GM23338 (cell line): ENCODE measurements around the gene MTCL1. TPM values are rescaled to one million over a fixed set of nuclear protein-coding genes. Genes with fewer than 3 reads are reported as not detected.

Source experiments
- ATAC-seq: fragments of 200-7000 bp; cut with Tn5 transposase; 3 replicates; pipeline ENCODE4 v1.9.1; 2020
- DNase-seq: peaks from one replicate; pipeline ENCODE4 v3.0.0-alpha.2; 2015; ENCODE audit warnings: low spot score
- H2AFZ ChIP-seq: fragments of 200-600 bp; sonication (generic); 2 replicates; pipeline ENCODE4 v1.8.0; 2016; ENCODE audit warnings: antibody characterized with exemption, mild to moderate bottlenecking, moderate library complexity
- H3F3A ChIP-seq: fragments of 200-600 bp; sonication (generic); replicated peaks from 2 replicates; pipeline ENCODE4 v1.8.0; 2017; ENCODE audit warnings: antibody characterized with exemption, mixed run types, low read depth
- H3K27ac ChIP-seq: fragments of 200-600 bp; sonication (generic); 2 replicates; pipeline ENCODE4 v1.6.1; 2016; ENCODE audit warnings: low read depth
- H3K27me3 ChIP-seq: fragments of 200-600 bp; sonication (generic); 2 replicates; pipeline ENCODE4 v1.8.0; 2016; ENCODE audit warnings: mild to moderate bottlenecking, mixed run types, moderate library complexity; ENCODE audit not compliant: insufficient read depth
- H3K36me3 ChIP-seq: fragments of 200-600 bp; sonication (generic); 2 replicates; pipeline ENCODE4 v1.8.0; 2016; ENCODE audit warnings: mild to moderate bottlenecking; ENCODE audit not compliant: insufficient read depth
- H3K4me1 ChIP-seq: fragments of 200-600 bp; sonication (generic); 2 replicates; pipeline ENCODE4 v1.8.0; 2016; ENCODE audit warnings: mild to moderate bottlenecking, moderate library complexity; ENCODE audit not compliant: insufficient read depth
- H3K4me2 ChIP-seq: fragments of 200-600 bp; sonication (generic); 2 replicates; pipeline ENCODE4 v1.7.1; 2017; ENCODE audit warnings: mixed run types
- H3K4me3 ChIP-seq: fragments of 200-600 bp; sonication (generic); 2 replicates; pipeline ENCODE4 v1.6.1; 2016; ENCODE audit warnings: mixed run types
- H3K79me2 ChIP-seq: fragments of 200-600 bp; sonication (generic); replicated peaks from 2 replicates; pipeline ENCODE4 v1.8.0; 2017; ENCODE audit warnings: mild to moderate bottlenecking; ENCODE audit not compliant: insufficient read depth
- H3K9me2 ChIP-seq: fragments of 200-600 bp; sonication (generic); 2 replicates; pipeline ENCODE4 v1.8.0; 2017; ENCODE audit not compliant: insufficient read depth
- H4K20me1 ChIP-seq: fragments of 200-600 bp; sonication (generic); replicated peaks from 2 replicates; pipeline ENCODE4 v1.8.0; 2017; ENCODE audit warnings: mild to moderate bottlenecking; ENCODE audit not compliant: insufficient read depth
- H3K27ac Mint-ChIP-seq: 2 replicates; pipeline ENCODE4 v1.8.0; 2020; ENCODE audit warnings: inconsistent platforms, mild to moderate bottlenecking, moderate library complexity, mixed read lengths
- H3K27me3 Mint-ChIP-seq: 3 replicates; pipeline ENCODE4 v1.8.0; 2022; ENCODE audit warnings: low read depth, mild to moderate bottlenecking, moderate library complexity, mixed read lengths, inconsistent platforms; ENCODE audit not compliant: insufficient read depth, poor library complexity
- H3K36me3 Mint-ChIP-seq: 3 replicates; pipeline ENCODE4 v1.8.0; 2021; ENCODE audit warnings: low read depth, mild to moderate bottlenecking, inconsistent platforms, moderate library complexity, mixed read lengths
- H3K4me1 Mint-ChIP-seq: 3 replicates; pipeline ENCODE4 v1.8.0; 2020; ENCODE audit warnings: mild to moderate bottlenecking, inconsistent platforms, mixed read lengths
- H3K4me3 Mint-ChIP-seq: 3 replicates; pipeline ENCODE4 v1.8.0; 2021; ENCODE audit warnings: moderate library complexity, mild to moderate bottlenecking, inconsistent platforms, mixed read lengths
- H3K9me3 Mint-ChIP-seq: 3 replicates; pipeline ENCODE4 v1.8.0; 2020; ENCODE audit warnings: moderate library complexity, mild to moderate bottlenecking, inconsistent platforms, mixed read lengths
- EZH2 ChIP-seq: fragments of 200-600 bp; sonication (generic); IDR thresholded peaks from one replicate; pipeline ENCODE4 v1.8.0; 2017; ENCODE audit warnings: antibody characterized with exemption, mild to moderate bottlenecking, low read depth; ENCODE audit not compliant: unreplicated experiment
- EZH2phosphoT487 ChIP-seq: fragments of 200-600 bp; sonication (generic); IDR thresholded peaks from one replicate; pipeline ENCODE4 v1.8.1; 2018; ENCODE audit warnings: antibody characterized with exemption; ENCODE audit not compliant: unreplicated experiment
- JUNB ChIP-seq: IDR thresholded peaks from one replicate; pipeline ENCODE4 v1.6.1; 2016; ENCODE audit warnings: antibody characterized with exemption; ENCODE audit not compliant: unreplicated experiment
- NANOG ChIP-seq: IDR thresholded peaks from 2 replicates; pipeline ENCODE4 v1.6.1; 2016; ENCODE audit warnings: antibody characterized with exemption, borderline replicate concordance
- STAT1 ChIP-seq: IDR thresholded peaks from one replicate; pipeline ENCODE4 v1.6.1; 2016; ENCODE audit warnings: antibody characterized with exemption; ENCODE audit not compliant: unreplicated experiment
- ZNF114 ChIP-seq: fragments of 250-450 bp; sonication (Bioruptor Pico); IDR thresholded peaks from 2 replicates; pipeline ENCODE4 v1.5.0; 2020; ENCODE audit warnings: mild to moderate bottlenecking, moderate library complexity
- ZNF331 ChIP-seq: fragments of 250-450 bp; sonication (Bioruptor Pico); IDR thresholded peaks from 2 replicates; pipeline ENCODE4 v1.5.0; 2020; ENCODE audit warnings: low read depth, mild to moderate bottlenecking, moderate library complexity
- polyA plus RNA-seq: library from polyadenylated mRNA; unstranded; fragments of >200 nt; fragmentation: Nextera tagmentation; extraction: Ambion mirVana; gene quantifications from 2 replicates; pipeline ENCODE4 v1.2.1, GENCODE V29; 2016
- total RNA-seq: library from RNA; depleted of rRNA; stranded (reverse); fragments of >200 nt; shearing (Covaris generic); gene quantifications from 2 replicates; pipeline ENCODE4 v1.2.3, GENCODE V29; 2014
- TF ChIP-seq, protein P1 (sequence below): IDR thresholded peaks from 2 replicates; pipeline ENCODE4 v1.6.1; 2016; ENCODE audit warnings: antibody characterized with exemption
- TF ChIP-seq, protein P2 (sequence below), 2 experiments: fragments of 200-600 bp in 1 of 2; sonication (generic) in 1 of 2; conservative IDR thresholded peaks; 2 replicates each; pipeline versions ENCODE4 v1.5.1 to v1.6.1; 2016 to 2017; ENCODE audit warnings: antibody characterized with exemption in 2 of 2, low read depth in 2 of 2, mild to moderate bottlenecking in 2 of 2, moderate library complexity in 1 of 2
- TF ChIP-seq, protein P3 (sequence below): IDR thresholded peaks from one replicate; pipeline ENCODE4 v1.6.1; 2018; ENCODE audit warnings: antibody characterized with exemption; ENCODE audit not compliant: unreplicated experiment
- TF ChIP-seq, protein P4 (sequence below): fragments of 250-450 bp; sonication (Bioruptor Pico); IDR thresholded peaks from 2 replicates; pipeline ENCODE4 v1.5.0; 2020; ENCODE audit warnings: mild to moderate bottlenecking, moderate library complexity

MTCL1 gene
- total and polyA plus RNA-seq, 2 experiments from 2014 or later: 14.4 to 45.0 TPM

DNA sequence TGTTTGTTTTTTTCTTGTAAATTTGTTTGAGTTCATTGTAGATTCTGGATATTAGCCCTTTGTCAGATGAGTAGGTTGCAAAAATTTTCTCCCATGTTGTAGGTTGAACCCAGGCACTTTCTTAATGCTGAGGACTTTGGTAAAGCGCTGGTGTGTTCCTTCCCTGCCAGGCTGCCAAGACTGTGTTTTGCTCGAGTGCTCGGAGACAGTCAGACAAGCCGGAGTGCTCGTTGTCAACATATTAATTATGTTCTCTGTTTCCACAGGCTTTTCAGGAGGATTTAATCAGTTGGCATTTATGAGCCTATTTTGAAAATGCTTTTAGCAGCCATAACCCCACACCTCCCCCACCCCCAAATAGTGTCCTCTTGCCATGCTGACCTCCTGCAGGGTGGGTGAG, 6.4 kb downstream of the MTCL1 start (continued):
- TF ChIP-seq, protein P1, sequence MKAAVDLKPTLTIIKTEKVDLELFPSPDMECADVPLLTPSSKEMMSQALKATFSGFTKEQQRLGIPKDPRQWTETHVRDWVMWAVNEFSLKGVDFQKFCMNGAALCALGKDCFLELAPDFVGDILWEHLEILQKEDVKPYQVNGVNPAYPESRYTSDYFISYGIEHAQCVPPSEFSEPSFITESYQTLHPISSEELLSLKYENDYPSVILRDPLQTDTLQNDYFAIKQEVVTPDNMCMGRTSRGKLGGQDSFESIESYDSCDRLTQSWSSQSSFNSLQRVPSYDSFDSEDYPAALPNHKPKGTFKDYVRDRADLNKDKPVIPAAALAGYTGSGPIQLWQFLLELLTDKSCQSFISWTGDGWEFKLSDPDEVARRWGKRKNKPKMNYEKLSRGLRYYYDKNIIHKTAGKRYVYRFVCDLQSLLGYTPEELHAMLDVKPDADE: no peak
- TF ChIP-seq NANOG: no peak
- no peak for TF ChIP-seq EZH2phosphoT487
- TF ChIP-seq STAT1: no peak
- no peak for TF ChIP-seq EZH2

DNA sequence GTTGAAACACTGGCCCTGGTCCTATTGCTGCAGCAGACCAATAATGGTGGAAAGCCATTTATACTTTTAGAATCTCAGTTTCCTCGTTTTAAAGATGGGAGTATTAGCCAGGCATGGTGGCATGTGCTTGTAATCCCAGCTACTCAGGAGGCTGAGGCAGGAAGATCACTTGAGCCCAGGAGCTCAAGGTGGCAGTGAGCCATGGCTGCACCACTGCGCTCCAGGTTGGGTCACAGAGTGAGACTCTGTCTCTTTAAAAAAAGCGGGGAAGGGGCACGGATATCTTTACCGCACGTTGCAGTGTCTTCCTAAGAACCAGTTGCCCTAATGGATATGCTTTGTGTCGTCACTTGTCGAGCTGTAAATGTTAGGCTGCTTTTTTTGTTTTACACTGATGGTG, 8.3 kb downstream of the MTCL1 start:
- Mint-ChIP-seq H3K4me3 (no peak overlapping the region), H3K9me3 (peaks cover 6% of the 10 kb centered on the region), H3K27ac (no peak overlapping the region; the same call in 1 of the 2 replicates), H3K36me3 (peaks cover 55% of the 10 kb centered on the region), H3K4me1 (peaks cover 65% of the 10 kb centered on the region), H3K27me3 (peaks cover 9% of the 10 kb centered on the region)
- no peaks in the 10 kb centered on the region for H3K27me3 ChIP-seq
- DNase-seq (no peak), ATAC-seq (no peak)
- no peak overlapping the region for H3K4me2 ChIP-seq
- peaks cover 49% of the 10 kb centered on the region for H3K4me1 ChIP-seq
- no peak overlapping the region for H3K27ac ChIP-seq
- H4K20me1 ChIP-seq: no peaks in the 10 kb centered on the region
- peaks cover 80% of the 10 kb centered on the region for H3K79me2 ChIP-seq
- H3K36me3 ChIP-seq: no peaks in the 10 kb centered on the region; the same call in 1 of the 2 replicates
- no peak overlapping the region for H3K4me3 ChIP-seq
- 0 out of 2 replicates have a peak, but pooled peaks cover under 1% of the 10 kb centered on the region for H3F3A ChIP-seq
- H2AFZ ChIP-seq: no peak overlapping the region
- H3K9me2 ChIP-seq: no peaks in the 10 kb centered on the region
- TF ChIP-seq JUNB: no peak
- no peak for TF ChIP-seq NANOG
- TF ChIP-seq, protein P2, sequence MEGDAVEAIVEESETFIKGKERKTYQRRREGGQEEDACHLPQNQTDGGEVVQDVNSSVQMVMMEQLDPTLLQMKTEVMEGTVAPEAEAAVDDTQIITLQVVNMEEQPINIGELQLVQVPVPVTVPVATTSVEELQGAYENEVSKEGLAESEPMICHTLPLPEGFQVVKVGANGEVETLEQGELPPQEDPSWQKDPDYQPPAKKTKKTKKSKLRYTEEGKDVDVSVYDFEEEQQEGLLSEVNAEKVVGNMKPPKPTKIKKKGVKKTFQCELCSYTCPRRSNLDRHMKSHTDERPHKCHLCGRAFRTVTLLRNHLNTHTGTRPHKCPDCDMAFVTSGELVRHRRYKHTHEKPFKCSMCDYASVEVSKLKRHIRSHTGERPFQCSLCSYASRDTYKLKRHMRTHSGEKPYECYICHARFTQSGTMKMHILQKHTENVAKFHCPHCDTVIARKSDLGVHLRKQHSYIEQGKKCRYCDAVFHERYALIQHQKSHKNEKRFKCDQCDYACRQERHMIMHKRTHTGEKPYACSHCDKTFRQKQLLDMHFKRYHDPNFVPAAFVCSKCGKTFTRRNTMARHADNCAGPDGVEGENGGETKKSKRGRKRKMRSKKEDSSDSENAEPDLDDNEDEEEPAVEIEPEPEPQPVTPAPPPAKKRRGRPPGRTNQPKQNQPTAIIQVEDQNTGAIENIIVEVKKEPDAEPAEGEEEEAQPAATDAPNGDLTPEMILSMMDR (conservative IDR thresholded peaks at IDR 0.05; ENCODE audit: low read depth in 2 of 2): no peak
- TF ChIP-seq, protein P3, sequence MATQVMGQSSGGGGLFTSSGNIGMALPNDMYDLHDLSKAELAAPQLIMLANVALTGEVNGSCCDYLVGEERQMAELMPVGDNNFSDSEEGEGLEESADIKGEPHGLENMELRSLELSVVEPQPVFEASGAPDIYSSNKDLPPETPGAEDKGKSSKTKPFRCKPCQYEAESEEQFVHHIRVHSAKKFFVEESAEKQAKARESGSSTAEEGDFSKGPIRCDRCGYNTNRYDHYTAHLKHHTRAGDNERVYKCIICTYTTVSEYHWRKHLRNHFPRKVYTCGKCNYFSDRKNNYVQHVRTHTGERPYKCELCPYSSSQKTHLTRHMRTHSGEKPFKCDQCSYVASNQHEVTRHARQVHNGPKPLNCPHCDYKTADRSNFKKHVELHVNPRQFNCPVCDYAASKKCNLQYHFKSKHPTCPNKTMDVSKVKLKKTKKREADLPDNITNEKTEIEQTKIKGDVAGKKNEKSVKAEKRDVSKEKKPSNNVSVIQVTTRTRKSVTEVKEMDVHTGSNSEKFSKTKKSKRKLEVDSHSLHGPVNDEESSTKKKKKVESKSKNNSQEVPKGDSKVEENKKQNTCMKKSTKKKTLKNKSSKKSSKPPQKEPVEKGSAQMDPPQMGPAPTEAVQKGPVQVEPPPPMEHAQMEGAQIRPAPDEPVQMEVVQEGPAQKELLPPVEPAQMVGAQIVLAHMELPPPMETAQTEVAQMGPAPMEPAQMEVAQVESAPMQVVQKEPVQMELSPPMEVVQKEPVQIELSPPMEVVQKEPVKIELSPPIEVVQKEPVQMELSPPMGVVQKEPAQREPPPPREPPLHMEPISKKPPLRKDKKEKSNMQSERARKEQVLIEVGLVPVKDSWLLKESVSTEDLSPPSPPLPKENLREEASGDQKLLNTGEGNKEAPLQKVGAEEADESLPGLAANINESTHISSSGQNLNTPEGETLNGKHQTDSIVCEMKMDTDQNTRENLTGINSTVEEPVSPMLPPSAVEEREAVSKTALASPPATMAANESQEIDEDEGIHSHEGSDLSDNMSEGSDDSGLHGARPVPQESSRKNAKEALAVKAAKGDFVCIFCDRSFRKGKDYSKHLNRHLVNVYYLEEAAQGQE: no peak
- TF ChIP-seq EZH2: no peak
- no peak for TF ChIP-seq ZNF331 (CRISPR knock-in tag)
- TF ChIP-seq, protein P4, sequence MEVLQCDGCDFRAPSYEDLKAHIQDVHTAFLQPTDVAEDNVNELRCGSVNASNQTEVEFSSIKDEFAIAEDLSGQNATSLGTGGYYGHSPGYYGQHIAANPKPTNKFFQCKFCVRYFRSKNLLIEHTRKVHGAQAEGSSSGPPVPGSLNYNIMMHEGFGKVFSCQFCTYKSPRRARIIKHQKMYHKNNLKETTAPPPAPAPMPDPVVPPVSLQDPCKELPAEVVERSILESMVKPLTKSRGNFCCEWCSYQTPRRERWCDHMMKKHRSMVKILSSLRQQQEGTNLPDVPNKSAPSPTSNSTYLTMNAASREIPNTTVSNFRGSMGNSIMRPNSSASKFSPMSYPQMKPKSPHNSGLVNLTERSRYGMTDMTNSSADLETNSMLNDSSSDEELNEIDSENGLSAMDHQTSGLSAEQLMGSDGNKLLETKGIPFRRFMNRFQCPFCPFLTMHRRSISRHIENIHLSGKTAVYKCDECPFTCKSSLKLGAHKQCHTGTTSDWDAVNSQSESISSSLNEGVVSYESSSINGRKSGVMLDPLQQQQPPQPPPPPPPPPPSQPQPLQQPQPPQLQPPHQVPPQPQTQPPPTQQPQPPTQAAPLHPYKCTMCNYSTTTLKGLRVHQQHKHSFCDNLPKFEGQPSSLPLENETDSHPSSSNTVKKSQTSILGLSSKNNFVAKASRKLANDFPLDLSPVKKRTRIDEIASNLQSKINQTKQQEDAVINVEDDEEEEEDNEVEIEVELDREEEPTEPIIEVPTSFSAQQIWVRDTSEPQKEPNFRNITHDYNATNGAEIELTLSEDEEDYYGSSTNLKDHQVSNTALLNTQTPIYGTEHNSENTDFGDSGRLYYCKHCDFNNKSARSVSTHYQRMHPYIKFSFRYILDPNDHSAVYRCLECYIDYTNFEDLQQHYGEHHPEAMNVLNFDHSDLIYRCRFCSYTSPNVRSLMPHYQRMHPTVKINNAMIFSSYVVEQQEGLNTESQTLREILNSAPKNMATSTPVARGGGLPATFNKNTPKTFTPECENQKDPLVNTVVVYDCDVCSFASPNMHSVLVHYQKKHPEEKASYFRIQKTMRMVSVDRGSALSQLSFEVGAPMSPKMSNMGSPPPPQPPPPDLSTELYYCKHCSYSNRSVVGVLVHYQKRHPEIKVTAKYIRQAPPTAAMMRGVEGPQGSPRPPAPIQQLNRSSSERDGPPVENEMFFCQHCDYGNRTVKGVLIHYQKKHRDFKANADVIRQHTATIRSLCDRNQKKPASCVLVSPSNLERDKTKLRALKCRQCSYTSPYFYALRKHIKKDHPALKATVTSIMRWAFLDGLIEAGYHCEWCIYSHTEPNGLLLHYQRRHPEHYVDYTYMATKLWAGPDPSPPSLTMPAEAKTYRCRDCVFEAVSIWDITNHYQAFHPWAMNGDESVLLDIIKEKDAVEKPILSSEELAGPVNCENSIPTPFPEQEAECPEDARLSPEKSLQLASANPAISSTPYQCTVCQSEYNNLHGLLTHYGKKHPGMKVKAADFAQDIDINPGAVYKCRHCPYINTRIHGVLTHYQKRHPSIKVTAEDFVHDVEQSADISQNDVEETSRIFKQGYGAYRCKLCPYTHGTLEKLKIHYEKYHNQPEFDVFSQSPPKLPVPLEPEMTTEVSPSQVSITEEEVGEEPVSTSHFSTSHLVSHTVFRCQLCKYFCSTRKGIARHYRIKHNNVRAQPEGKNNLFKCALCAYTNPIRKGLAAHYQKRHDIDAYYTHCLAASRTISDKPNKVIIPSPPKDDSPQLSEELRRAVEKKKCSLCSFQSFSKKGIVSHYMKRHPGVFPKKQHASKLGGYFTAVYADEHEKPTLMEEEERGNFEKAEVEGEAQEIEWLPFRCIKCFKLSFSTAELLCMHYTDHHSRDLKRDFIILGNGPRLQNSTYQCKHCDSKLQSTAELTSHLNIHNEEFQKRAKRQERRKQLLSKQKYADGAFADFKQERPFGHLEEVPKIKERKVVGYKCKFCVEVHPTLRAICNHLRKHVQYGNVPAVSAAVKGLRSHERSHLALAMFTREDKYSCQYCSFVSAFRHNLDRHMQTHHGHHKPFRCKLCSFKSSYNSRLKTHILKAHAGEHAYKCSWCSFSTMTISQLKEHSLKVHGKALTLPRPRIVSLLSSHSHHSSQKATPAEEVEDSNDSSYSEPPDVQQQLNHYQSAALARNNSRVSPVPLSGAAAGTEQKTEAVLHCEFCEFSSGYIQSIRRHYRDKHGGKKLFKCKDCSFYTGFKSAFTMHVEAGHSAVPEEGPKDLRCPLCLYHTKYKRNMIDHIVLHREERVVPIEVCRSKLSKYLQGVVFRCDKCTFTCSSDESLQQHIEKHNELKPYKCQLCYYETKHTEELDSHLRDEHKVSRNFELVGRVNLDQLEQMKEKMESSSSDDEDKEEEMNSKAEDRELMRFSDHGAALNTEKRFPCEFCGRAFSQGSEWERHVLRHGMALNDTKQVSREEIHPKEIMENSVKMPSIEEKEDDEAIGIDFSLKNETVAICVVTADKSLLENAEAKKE (CRISPR knock-in tag): no peak
- TF ChIP-seq, protein P1: no peak
- TF ChIP-seq ZNF114 (CRISPR knock-in tag): no peak
- no peak for TF ChIP-seq EZH2phosphoT487
